GM18517 (cell line): ENCODE measurements around the gene ADAMTS2.

ENCODE experiments used
- ATAC-seq: cut with Tn5 transposase; IDR thresholded peaks from one replicate; pipeline ENCODE4 v1.9.1; 2021; ENCODE audit warnings: mild to moderate bottlenecking, moderate library complexity; ENCODE audit not compliant: unreplicated experiment

Gene ADAMTS2

DNA sequence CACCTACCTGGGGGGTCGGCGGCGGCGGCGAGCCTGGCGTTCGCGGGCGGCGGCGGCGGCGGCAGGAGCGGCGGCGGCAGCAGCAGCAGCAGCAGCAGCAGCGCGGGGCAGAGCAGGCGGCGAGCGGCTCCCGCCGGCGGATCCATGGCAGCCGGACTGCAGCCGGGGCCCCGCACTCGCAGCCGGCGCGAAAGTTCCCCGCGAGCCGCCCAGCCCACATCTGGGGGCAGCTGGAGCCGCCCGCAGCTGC, 153 bp downstream of the ADAMTS2 start:
- ATAC-seq = no peak

DNA sequence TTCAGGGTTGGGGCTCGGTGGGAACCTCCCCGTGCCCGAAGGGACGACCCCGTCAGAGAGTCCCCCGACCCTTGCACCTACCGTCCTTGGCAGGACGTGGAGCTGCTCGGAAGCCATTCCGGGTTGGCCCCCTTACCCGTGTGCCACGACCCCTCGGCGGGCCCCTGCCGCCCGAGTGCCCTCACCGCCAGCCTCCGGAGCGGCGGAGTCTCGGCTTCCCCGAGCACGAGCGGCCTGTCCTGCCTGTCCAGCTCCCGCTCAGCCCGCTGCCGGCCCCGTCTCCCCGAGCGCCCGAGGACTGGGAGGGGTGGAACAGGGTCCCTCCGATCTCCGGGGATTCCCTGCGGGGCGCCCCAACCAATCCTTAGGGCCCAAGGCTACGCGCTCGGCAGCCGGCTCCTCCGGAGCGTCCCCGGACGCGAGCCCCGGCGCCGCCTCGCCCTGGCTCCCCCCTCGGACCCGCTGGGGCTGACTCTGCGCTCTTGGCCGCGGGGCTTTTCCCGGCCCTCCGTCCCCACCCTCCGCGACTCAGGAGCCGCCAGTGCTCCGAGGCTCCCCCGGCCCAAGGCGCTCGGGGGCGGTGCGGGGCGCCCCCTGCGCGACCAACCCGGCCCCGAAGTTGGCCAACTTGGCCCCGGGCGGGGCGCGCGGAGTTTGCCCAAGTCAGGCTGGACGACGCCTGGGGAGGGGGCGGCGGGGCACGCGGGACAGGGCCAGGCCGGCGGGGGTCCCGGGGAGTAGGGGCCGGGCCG, 654 bp downstream of the ADAMTS2 start:
- no peak for ATAC-seq

DNA sequence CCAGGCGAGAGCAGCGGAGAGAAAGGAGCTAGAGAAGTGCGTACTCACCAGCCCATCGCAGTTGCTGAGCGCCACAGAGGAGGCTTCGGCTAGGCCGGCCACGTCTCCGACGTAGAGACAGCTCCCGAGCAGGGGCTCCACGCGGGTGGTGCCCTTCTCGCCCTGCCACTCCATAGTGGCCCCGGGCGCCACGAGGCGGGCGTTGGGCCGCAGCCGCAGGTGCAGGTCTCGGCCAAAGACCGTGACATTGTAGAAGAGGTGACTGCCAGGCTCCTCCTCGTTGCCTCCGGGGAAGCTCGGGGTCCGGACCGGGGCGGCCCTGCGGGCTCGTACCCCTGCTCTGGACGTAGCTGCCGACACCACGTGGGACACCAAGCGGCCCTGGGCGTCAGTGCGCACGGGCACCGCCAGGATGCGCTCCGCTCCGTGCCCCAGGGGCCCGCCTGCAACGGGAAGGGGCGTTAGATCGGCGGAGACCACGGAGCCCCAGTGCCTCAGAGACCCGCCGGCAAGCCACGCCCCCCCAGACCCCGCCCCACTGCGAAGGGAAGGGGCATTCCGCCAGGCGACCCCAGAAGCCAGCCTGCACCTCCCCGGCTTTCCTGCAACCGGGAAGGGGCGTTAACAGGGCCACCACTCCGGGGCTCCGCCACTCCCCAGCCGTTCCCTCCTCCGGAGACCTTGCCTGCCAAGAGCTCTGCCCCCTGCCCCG, 1.4 kb downstream of the ADAMTS2 start:
- ATAC-seq = no peak

DNA sequence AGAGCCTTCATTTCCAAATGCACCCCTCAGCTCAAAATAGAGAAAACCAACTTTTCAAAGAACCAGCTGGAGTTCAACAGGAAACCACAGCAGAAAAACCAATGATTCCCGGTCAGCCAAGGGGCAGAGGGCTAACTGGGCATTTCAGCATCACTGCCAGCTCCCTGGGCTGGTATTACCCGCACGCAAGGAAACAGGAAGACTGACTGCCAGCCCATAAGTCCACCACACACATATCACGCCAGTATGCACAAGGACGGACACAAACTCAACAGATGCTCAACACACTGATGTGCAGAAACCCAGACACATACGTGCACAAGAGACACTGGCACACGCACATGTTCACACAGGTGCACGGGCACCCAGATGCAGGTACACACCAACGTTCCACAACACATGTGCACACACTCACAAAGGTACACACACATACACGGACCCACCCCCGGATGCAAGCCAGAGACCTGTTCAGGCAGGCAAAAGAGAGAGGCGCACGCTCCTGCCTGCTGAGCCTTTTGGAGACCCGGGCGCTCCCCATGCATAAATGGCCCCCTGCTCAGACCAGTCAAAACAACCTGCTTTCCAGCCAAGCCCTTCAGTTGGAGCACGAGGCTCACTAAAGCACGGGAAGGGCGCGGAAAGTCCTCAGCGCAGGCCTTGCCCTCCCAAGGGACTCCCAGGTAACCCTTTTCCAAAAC, 2.1 kb downstream of the ADAMTS2 start:
- no peak for ATAC-seq

DNA sequence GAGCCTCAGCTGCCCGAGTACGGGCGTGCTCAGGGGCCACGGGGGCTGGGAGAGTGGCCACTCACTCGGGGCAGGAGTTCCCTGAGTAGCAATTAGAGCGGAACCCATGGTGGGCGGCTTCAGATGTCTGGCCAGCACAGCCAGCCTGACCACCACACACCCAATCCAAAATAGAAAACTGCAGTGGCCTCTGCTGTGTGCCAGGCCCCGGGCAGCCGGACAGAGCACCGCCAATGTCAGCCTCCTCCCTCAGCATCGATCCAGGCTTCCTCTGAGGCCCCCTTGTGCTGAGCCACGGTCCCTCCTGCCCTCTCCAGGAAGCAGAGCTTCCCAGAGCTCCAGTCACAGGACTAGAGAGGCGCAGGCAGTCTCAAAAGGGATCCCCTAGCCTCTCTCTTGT, 2.7 kb downstream of the ADAMTS2 start:
- no peak for ATAC-seq

DNA sequence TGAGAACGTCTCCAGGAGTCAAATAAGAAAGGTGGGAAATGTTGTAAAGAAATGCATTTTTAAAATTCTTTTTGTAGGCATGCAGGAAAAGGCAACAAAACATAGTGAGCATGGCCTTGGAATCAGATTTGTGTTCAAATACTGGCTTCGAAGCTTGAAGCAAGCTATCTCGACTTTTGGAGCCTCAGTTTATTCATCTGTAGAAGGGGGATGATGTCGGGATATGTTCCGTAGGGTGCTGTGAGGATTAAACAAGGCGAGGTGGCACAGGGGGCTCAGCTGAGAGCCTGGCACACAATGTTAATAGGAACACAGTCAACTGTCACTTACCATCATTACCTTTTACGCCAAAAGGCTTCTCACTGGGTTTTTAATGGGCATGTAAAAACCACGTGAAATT, 4.8 kb downstream of the ADAMTS2 start:
- ATAC-seq = no peak

DNA sequence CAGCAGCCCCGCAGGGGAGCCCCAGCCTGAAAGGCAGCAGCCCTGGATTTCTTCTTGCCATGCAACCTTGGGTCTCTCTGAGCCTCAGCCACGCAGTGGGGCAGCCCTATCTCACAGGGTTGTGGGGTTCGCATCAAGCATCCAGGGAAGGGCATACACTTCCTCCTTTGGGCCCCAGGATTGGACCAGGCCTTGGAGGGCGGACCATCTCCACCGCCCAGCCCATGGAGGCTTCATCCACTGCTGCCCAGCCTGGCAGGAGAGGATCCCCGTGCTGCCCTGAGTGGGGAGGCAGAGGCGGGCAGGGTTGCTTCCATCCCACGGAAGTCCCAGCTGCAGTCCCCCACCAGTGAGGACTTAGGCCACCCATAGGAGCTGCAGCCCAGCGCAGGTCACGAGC, 5.3 kb downstream of the ADAMTS2 start:
- ATAC-seq = no peak

DNA sequence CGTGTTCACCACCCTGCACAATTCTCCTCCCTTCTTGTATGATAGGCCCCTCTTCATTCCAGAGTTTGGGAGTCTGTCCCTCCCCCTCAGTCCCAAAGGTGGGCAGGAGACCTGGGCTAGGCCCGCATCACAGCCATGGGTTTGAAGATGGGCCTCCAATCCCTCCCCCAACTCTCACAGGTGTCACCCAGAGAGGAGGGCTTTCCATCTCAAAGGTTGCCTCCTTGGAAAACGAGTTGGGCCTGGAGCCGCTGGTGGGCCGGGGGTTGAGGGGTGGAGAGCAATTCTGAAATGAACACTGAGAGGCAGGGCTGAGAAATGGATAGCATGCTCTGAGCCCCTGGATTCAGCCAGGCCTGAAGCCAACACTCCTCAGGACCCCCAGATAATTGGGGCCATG, 6.2 kb downstream of the ADAMTS2 start:
- ATAC-seq = no peak

DNA sequence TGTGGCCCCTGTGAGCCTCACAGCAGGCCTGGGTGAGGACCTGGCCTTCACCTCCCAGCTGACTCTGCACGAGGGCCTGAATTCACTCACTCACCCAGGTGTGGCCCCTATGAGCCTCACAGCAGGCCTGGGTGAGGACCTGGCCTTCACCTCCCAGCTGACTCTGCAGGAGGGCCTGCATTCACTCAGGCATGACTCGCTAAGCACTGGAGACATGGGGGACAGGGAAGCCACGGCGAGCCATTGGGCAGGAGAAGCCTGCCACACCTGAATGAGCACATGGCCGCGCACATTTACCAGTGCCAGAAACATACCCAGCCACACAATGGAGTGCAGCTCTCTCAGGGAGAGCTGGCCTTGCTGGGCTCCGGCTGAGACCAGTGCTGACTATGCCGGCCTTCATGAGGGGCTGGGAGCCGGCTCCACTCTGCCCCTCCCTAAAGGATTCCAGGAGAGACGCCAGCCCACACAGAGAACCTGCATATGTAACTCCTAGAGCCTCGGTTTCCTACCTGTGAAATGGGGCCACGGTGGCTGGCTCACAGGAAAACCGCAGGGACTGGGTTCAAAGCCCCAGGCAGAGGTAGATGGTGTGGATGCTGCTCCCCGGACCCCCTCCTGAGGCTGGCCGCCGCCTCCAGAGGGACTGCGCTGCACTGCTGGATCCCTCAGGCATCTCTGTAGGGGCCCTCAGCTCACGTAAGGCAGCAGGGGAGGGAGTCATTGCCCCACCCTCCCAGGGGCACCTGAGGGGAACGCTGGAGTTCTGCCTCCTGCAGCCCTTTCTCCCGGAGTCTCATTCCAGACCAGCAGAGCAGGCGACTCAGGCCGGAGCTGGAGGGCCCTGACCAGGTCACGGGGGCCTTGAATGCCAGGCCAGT, 7.2 kb downstream of the ADAMTS2 start:
- ATAC-seq = no peak

DNA sequence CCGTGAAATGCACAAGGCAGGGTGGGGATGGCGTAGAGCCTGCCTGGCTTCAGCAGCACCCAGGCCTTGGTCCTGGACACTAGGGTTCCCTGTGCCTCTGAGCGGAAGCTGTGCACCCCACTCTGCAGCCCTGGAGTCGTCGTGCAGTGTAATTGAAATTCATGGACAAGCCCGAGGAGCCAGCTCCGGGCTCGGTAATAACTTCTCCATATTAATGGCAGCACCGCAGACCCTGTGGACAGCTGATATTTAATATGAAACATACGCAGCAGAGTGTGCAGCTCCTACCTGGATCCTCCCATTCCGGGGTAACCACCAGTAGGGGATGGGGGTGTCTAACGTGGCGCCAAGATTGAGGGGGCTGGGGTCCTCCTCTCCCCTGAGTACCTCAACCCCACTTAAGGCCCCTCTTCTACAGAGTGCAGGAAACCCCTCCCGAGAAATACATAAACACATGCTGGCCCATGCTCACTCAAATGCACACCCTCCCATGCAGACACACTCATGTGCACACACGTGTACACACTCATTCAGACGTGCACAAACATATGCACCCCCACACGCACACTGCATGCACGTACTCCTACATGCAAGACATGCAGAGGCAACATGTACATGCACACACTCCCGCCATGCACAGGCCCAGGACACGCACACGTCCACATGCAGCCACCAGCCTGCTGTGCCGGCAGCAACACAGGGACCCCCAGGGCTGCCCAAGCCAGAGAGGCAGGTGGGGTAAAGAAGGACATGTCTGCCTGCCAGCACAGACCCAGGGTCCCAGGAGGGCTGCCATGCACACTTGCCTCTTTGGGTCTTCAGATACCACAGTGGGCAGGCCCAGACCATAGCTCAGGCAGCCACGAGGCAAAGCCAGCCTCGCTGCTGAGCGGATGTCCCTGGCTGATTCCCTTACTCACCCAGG, 8.1 kb downstream of the ADAMTS2 start:
- no peak for ATAC-seq

DNA sequence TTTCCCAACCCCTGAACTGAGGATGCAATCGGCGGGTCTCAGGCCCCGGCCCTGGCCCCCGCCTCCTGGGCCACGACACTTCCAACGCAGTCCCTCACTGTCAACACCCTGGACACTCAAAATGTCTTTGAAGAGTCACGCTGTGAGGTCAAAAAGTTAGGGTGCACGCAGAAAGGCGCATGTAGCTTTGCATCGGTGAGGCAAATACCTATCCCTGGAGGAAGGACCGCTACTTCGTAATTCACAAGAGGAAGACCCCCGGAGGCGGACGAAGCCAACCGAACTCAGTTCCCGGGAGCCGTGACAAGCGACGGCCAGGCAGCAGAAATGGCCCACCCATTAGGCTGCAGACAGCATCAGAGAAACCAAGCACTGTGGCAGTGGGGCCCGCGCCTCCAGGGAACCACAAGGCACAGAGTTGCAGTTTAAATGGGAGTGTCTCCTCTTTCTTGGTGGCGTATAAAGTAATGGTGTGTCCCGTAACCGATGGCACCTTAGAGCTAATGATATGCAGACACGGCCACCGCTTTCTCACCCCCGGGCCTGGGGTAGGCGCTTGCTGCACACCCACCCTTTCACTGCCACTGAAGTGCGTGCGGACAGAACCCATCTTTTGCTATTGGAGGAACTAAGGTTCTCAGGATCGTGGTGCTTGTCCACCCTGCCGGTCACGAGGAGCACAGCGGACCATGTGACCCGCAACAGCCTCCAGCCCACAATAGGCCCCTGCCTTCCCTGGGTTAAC, 9.0 kb downstream of the ADAMTS2 start:
- no peak for ATAC-seq

DNA sequence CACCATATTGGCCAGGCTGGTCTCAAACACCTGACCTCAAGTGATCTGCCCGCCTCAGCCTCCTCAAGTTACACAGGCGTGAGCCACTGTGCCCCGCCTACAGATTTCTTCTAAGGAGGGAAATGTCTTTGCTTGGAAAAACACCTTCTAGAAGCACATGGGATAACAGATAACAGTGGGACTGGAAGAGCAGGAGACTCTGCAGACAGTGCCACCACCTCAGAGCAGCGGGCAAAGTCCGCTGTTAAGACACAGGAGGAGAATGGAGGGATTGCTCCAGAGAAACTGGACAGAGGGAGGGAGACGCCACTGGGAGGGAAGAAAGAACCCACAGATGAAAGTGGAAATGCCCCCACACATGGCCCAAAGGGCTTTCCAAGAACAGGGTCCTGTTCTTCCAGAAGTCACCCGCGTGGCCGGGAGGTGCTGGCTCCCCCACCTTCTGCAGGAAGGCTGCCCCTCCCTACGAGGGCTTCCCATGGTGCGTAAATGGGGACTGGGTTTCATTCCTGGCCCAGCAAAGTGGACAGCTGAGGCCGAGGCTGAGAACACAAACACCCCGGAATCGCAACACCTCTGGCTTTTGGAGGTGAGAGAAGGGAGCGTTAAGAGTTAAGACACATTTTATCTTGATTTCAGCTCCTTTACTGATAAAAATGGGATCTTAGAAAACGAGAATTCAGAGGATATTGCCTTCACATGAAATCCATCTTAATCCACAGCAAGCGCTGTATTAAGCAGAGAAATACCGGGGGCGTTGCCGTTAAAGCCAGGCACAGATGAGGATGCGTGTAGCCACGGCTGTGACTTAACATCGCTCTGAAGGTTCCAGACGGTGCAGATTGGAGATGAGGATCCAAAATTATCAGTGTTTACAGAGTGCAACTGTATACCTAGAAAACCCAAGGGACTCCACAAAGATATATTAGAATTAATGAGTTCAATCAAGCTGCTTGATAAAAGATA, 11.2 kb downstream of the ADAMTS2 start:
- no peak for ATAC-seq

DNA sequence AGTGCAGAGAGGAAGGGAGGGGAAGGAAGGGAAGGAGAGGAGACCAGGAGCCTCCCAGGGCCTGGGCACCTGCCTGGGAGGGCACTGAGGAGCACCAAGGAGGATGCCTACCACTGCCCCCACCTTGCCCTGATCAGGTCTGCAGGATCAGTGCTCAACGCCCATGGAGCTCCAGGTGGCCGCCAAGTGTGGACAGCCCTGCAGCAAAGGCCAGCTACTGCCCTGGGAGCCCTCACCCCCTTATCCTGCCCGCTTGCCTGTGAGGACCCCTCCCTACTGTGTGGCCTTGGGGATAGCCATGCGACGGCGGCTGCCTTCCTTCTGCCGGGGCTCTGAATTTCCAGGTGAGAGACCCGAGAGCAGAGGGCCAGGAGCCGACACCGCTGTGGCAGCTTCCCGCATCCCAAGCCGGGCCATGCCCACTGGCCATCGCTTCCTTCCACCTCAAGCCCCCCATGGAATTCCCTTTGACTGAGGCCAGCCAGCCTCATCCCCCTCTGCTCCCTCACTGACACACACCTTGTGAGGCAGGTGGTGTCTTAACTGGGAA, 12.4 kb downstream of the ADAMTS2 start:
- ATAC-seq = no peak

DNA sequence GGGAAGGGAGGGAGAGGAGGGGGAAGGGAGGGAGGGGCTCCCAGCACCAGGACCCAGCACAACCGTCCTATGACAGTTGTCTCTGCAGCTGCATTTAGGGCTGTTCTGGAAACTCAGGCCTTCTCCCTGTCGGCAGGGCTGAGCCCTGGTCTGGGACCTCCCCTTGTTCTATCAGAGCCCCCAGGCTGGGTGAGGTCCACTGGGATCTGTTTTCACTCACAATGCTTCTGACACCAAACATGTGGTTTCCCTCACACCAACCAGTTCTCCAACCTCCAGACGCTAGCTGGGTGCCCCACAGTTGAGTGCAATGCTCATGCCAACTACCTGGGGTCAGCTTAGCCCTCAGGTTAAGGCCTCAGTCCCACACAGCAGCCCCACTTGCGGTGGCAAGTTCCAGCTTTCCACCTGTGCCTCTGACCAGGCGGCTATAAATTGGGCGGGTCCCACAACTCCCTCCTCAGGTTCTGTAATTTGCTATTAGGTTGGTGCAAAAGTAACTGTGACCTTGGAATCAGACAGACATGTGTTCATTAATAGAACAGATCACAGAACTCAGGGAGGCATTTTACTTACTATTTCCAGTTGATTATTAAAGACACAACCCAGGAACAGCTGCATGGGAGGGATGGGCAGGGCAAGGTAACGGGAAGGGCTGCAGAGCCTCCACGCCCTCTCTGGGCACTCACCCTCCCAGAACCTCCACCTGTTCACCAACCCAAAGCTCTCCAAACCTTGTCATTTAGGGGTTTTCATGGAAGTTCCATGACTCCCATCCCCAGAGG, 13.5 kb downstream of the ADAMTS2 start:
- ATAC-seq = no peak

DNA sequence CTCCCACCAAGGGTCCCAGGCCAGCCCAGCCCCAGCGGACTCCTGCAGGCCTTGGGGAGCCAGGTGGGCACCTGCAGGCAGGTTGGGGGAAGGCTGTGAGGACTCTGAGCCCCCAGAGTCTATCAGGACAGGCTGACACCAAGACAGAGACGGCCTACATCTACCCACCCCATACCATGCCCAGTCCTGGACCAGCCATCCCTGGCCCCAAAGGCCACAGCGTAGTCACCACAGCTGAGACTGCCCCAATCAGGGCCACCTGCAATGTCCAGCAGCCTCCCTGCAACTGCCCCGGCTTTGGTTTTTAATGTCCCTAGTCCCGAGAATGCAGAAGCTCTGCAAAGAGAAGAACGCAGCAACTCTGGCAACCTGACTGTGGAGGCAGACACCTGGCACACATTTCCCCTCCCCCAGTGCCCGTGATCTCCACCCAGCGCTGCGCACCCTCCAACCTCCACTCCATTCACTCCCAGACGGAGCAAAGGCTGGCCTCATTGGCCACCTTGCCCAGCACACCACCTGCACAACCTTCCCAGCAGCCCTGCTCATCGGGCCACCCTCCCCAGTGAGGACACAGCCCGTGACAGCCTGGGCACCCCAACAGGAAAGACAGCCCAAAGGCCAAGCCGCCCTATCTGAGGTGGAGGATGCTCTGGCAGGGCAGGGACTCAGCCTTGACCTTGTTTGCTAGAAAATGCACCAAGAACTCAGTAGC, 14.9 kb downstream of the ADAMTS2 start:
- ATAC-seq = no peak

DNA sequence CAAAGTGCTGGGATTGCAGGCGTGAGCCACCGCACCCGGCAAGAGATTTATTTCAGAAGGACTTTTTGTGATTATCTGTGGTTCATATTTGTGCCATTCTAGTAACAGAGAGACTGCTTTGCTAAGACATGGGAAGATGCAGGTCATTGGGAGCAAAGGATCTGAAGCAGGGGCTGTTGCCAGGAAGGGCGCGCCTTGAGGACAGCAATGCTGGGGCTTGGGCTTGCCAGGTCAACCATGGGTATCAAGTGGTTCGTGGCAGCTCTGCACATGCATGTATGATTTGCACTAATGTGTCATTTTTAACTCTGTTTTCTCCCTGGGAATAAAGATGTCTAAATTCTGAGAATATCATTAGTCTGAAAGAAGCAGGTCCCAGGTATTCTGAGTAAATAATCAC, 17.0 kb downstream of the ADAMTS2 start:
- no peak for ATAC-seq
